Loucy (cell line): Measurements from ENCODE around the gene CCDC82.

Experiments used
- CTCF ChIP-seq: fragments of 200-600 bp; sonication (generic); conservative IDR thresholded peaks from 2 replicates; pipeline ENCODE4 v1.5.1; 2014; ENCODE audit warnings: mild to moderate bottlenecking, antibody characterized with exemption, low read length
- EZH2phosphoT487 ChIP-seq: fragments of 200-600 bp; IDR thresholded peaks from 2 replicates; pipeline ENCODE4 v1.6.1; 2018; ENCODE audit warnings: antibody characterized with exemption, mild to moderate bottlenecking, moderate library complexity, borderline replicate concordance

GRCh38 chr11:96316869-96317268 is 72.8 kb downstream of the CCDC82 start:
- TF ChIP-seq CTCF (no peak), EZH2phosphoT487 (no peak)
